H1 (cell line): Measurements from ENCODE around the gene DPYSL4. TPM values are rescaled to one million over a fixed set of nuclear protein-coding genes. Genes with fewer than 3 reads are reported as not detected.

Experiments used
- CTCF ChIA-PET: fragments of 300-600 bp; sonication (Branson Sonifier 250); formaldehyde crosslinking; loops from one replicate; lab custom pipeline; 2021; ENCODE audit not compliant: partially characterized antibody; lab: Charles Lee
- POLR2A ChIA-PET: fragments of 300-600 bp; sonication (Branson Sonifier 250); formaldehyde crosslinking; loops from one replicate; lab custom pipeline; 2021; ENCODE audit warnings: inconsistent platforms; ENCODE audit not compliant: partially characterized antibody; lab: Charles Lee
- DNase-seq, 2 experiments: peaks; one replicate each; pipeline versions ENCODE4 v3.0.0 to v3.0.0-alpha.2; 2010 to 2022; ENCODE audit warnings: low spot score in 2 of 2, low read depth in 1 of 2, mixed read lengths in 1 of 2
- FAIRE-seq: peaks from 2 replicates; lab custom pipeline; 2011; peaks lifted over from hg19 to GRCh38; lab: Jason Lieb, UNC
- H2AFZ ChIP-seq: 2 replicates; pipeline ENCODE4 v1.8.1; 2012; ENCODE audit warnings: low read length, inconsistent platforms
- H2AK5ac ChIP-seq: 2 replicates; pipeline ENCODE4 v1.6.1; 2013; ENCODE audit warnings: low read depth, low read length
- H2BK120ac ChIP-seq: replicated peaks from 2 replicates; pipeline ENCODE3; 2013; ENCODE audit warnings: low read depth, low read length, inconsistent platforms
- H2BK12ac ChIP-seq: 2 replicates; pipeline ENCODE4 v1.6.1; 2013; ENCODE audit warnings: low read depth, low read length
- H2BK15ac ChIP-seq: 2 replicates; pipeline ENCODE4 v1.6.1; 2013; ENCODE audit warnings: low read length
- H2BK20ac ChIP-seq: 2 replicates; pipeline ENCODE4 v1.6.1; 2013; ENCODE audit warnings: low read length
- H2BK5ac ChIP-seq: 2 replicates; pipeline ENCODE4 v1.6.1; 2013; ENCODE audit warnings: low read depth, low read length
- H3K14ac ChIP-seq: 2 replicates; pipeline ENCODE4 v1.6.1; 2013; ENCODE audit warnings: inconsistent platforms; ENCODE audit not compliant: insufficient read length
- H3K18ac ChIP-seq: 2 replicates; pipeline ENCODE4 v1.6.1; 2013; ENCODE audit warnings: low read length; ENCODE audit errors: extremely low read depth
- H3K23ac ChIP-seq: 2 replicates; pipeline ENCODE4 v1.6.1; 2013; ENCODE audit warnings: inconsistent platforms; ENCODE audit not compliant: insufficient read length
- H3K23me2 ChIP-seq: 2 replicates; pipeline ENCODE4 v1.6.1; 2013; ENCODE audit warnings: low read depth, low read length
- H3K27ac ChIP-seq: 2 replicates; pipeline ENCODE4 v1.6.1; 2011; ENCODE audit warnings: low read depth, low read length, inconsistent platforms
- H3K27me3 ChIP-seq, 4 experiments: replicated peaks in 1 of 4; 1 replicate in 1 of 4; 2 replicates in 3 of 4; pipeline versions ENCODE4 v1.6.1 to v1.8.1; 2011 to 2013; ENCODE audit warnings: low read length in 3 of 4, mild to moderate bottlenecking in 3 of 4, inconsistent platforms in 2 of 4, mixed read lengths in 2 of 4, moderate library complexity in 1 of 4; ENCODE audit not compliant: control insufficient read depth in 3 of 4, insufficient read depth in 3 of 4; ENCODE audit errors: extremely low read depth in 1 of 4
- H3K36me3 ChIP-seq, 4 experiments: 2 replicates each; pipeline versions ENCODE4 v1.6.1 to v1.8.1; 2011 to 2013; ENCODE audit warnings: mild to moderate bottlenecking in 4 of 4, low read length in 3 of 4, moderate library complexity in 2 of 4, control low read depth in 1 of 4, inconsistent platforms in 1 of 4; ENCODE audit not compliant: insufficient read depth in 4 of 4, control insufficient read depth in 2 of 4
- H3K4ac ChIP-seq: replicated peaks from 2 replicates; pipeline ENCODE3; 2013; ENCODE audit warnings: low read length, low read depth, mixed read lengths, inconsistent platforms; ENCODE audit not compliant: insufficient read length
- H3K4me1 ChIP-seq, 4 experiments: replicated peaks in 1 of 4; 1 replicate in 1 of 4; 2 replicates in 3 of 4; pipeline versions ENCODE4 v1.6.1 to v1.8.1; 2011 to 2013; ENCODE audit warnings: low read length in 3 of 4, inconsistent platforms in 2 of 4, mixed read lengths in 1 of 4; ENCODE audit not compliant: insufficient read depth in 4 of 4, control insufficient read depth in 3 of 4
- H3K4me2 ChIP-seq, 2 experiments: 2 replicates each; pipeline versions ENCODE4 v1.6.1 to v1.8.1; 2011 to 2013; ENCODE audit warnings: low read depth in 2 of 2, low read length in 2 of 2, control low read depth in 1 of 2, inconsistent platforms in 1 of 2, mild to moderate bottlenecking in 1 of 2; ENCODE audit not compliant: insufficient read depth in 1 of 2
- H3K4me3 ChIP-seq, 4 experiments: fragments of 200-600, 300-600 bp in 1 of 4; sonication (generic), shearing (Covaris generic), sonication (Bioruptor Twin) in 1 of 4; 2 replicates each; pipeline versions ENCODE4 v1.5.1 to v1.8.1; 2011 to 2016; ENCODE audit warnings: low read length in 4 of 4, low read depth in 3 of 4, control low read depth in 2 of 4, inconsistent platforms in 2 of 4, mild to moderate bottlenecking in 2 of 4, mixed read lengths in 1 of 4, moderate library complexity in 1 of 4; ENCODE audit not compliant: insufficient read depth in 2 of 4; ENCODE audit errors: extremely low read depth in 1 of 4
- H3K56ac ChIP-seq: replicated peaks from 2 replicates; pipeline ENCODE3; 2013; ENCODE audit warnings: low read depth, mild to moderate bottlenecking, mixed read lengths, low read length, inconsistent platforms; ENCODE audit not compliant: insufficient read length
- H3K79me1 ChIP-seq: 2 replicates; pipeline ENCODE4 v1.6.1; 2013; ENCODE audit warnings: low read depth, low read length, control low read depth
- H3K79me2 ChIP-seq, 2 experiments: 2 replicates each; pipeline versions ENCODE4 v1.6.1 to v1.8.1; 2012 to 2013; ENCODE audit warnings: low read length in 2 of 2, mild to moderate bottlenecking in 2 of 2, inconsistent platforms in 1 of 2; ENCODE audit not compliant: insufficient read depth in 2 of 2, control insufficient read depth in 1 of 2
- H3K9ac ChIP-seq, 4 experiments: replicated peaks in 1 of 4; 1 replicate in 1 of 4; 2 replicates in 3 of 4; pipeline versions ENCODE4 v1.6.1 to v1.8.1; 2011 to 2013; ENCODE audit warnings: low read depth in 3 of 4, low read length in 3 of 4, control low read depth in 2 of 4, mild to moderate bottlenecking in 2 of 4, moderate library complexity in 2 of 4, inconsistent platforms in 1 of 4; ENCODE audit errors: extremely low read depth in 1 of 4
- H3K9me3 ChIP-seq, 2 experiments: 2 replicates each; pipeline versions ENCODE4 v1.6.1 to v1.8.1; 2012 to 2013; ENCODE audit warnings: mild to moderate bottlenecking in 2 of 2, moderate library complexity in 2 of 2, control low read depth in 1 of 2, inconsistent platforms in 1 of 2, low read depth in 1 of 2, low read length in 1 of 2, mixed read lengths in 1 of 2; ENCODE audit not compliant: insufficient read depth in 2 of 2
- H4K20me1 ChIP-seq, 2 experiments: replicated peaks in 1 of 2; 2 replicates each; pipeline versions ENCODE3 to v1.8.1; 2011 to 2013; ENCODE audit warnings: inconsistent platforms in 2 of 2, low read length in 2 of 2, mild to moderate bottlenecking in 1 of 2; ENCODE audit not compliant: insufficient read depth in 2 of 2, control insufficient read depth in 1 of 2
- H4K5ac ChIP-seq: 2 replicates; pipeline ENCODE4 v1.6.1; 2013; ENCODE audit warnings: low read length, low read depth, mixed read lengths, inconsistent platforms; ENCODE audit not compliant: insufficient read length
- H4K8ac ChIP-seq: 2 replicates; pipeline ENCODE4 v1.8.0; 2013; ENCODE audit warnings: mild to moderate bottlenecking, moderate library complexity, low read length, inconsistent platforms; ENCODE audit not compliant: insufficient read depth; ENCODE audit errors: extremely low read depth
- H4K91ac ChIP-seq: replicated peaks from 2 replicates; pipeline ENCODE3; 2013; ENCODE audit warnings: low read length, mixed read lengths, inconsistent platforms; ENCODE audit not compliant: insufficient read length
- CREB1 ChIP-seq: IDR thresholded peaks from 2 replicates; pipeline ENCODE4 v1.6.1; 2012; ENCODE audit warnings: inconsistent platforms
- GABPA ChIP-seq: IDR thresholded peaks from 2 replicates; pipeline ENCODE4 v1.6.1; 2011; ENCODE audit warnings: mild to moderate bottlenecking, low read length, moderate library complexity, borderline replicate concordance; ENCODE audit not compliant: insufficient read depth
- KDM4A ChIP-seq: IDR thresholded peaks from one replicate; pipeline ENCODE4 v1.7.1; 2012; ENCODE audit warnings: low read depth, mild to moderate bottlenecking, moderate library complexity, low read length, inconsistent platforms; ENCODE audit not compliant: severe bottlenecking
- SIN3A ChIP-seq, 2 experiments: IDR thresholded peaks in 1 of 2; conservative IDR thresholded peaks in 1 of 2; 2 replicates each; pipeline ENCODE4 v1.6.1; 2011 to 2012; ENCODE audit warnings: low read length in 2 of 2, improper control_type of control experiment in 1 of 2, low read depth in 1 of 2, mild to moderate bottlenecking in 1 of 2
- SIRT6 ChIP-seq: IDR thresholded peaks from one replicate; pipeline ENCODE4 v1.7.1; 2012; ENCODE audit warnings: low read length, inconsistent platforms
- SP1 ChIP-seq: IDR thresholded peaks from 2 replicates; pipeline ENCODE4 v1.6.1; 2011; ENCODE audit warnings: low read depth, low read length
- SP4 ChIP-seq: IDR thresholded peaks from 2 replicates; pipeline ENCODE4 v1.6.1; 2012; ENCODE audit warnings: low read length, inconsistent platforms
- YY1 ChIP-seq: IDR thresholded peaks from 2 replicates; pipeline ENCODE4 v1.6.1; 2011; ENCODE audit warnings: low read depth, mild to moderate bottlenecking, low read length
- WGBS, 2 experiments: shearing (Covaris generic) in 1 of 2; methylation state at CpG; one replicate each; pipeline versions ENCODE4 v1.1.6 to v1.1.7; 2013 to 2015; ENCODE audit warnings: low lambda C conversion rate in 2 of 2, mixed read lengths in 2 of 2, inconsistent platforms in 1 of 2, low coverage in 1 of 2, missing lambda C conversion rate in 1 of 2; ENCODE audit not compliant: insufficient replicate concordance in 2 of 2, insufficient coverage in 1 of 2, insufficient read length in 1 of 2; ENCODE audit errors: extremely low coverage in 1 of 2, missing lambda C conversion rate in 1 of 2; 5-methylcytosine and 5-hydroxymethylcytosine counted together
- polyA plus RNA-seq, 7 experiments: library from polyadenylated mRNA; depleted of rRNA in 3 of 7; stranded (reverse) in 5 of 7; unstranded in 2 of 7; fragments of >200 nt in 5 of 7; fragments of 200-250 nt in 2 of 7; gene quantifications; 1 replicate in 5 of 7; 2 replicates in 1 of 7; 4 replicates in 1 of 7; pipeline versions ENCODE4 v1.2.1 to v1.2.3, GENCODE V29; 2011 to 2013; ENCODE audit warnings: missing spikeins in 2 of 7, mixed read lengths in 2 of 7
- total RNA-seq: library from RNA; stranded (reverse); fragmentation: NEBNext Ultra II Directional; extraction: Animal tissue kit (Norgen Biotek cat#: 25700); gene quantifications from 2 replicates; pipeline ENCODE4 v1.2.1, GENCODE V29; 2021
- TF ChIP-seq, protein P1 (sequence below): IDR thresholded peaks from 2 replicates; pipeline ENCODE4 v1.6.1; 2012; ENCODE audit warnings: inconsistent platforms
- TF ChIP-seq, protein P2 (sequence below), 3 experiments: IDR thresholded peaks; 1 replicate in 2 of 3; 2 replicates in 1 of 3; pipeline versions ENCODE4 v1.5.1 to v1.6.1; 2011; ENCODE audit warnings: low read length in 3 of 3, mild to moderate bottlenecking in 3 of 3, inconsistent platforms in 2 of 3, low read depth in 1 of 3, moderate library complexity in 1 of 3; ENCODE audit not compliant: insufficient read depth in 1 of 3; ENCODE audit errors: control extremely low read depth in 1 of 3

DPYSL4 gene
- total and polyA plus RNA-seq, 2 of the 8 experiments (the other 6 are each of a cell fraction or from before 2014, with no cell fraction given), result 12.9 to 15.2 TPM

GRCh38 chr10:132163278-132163765, 23.4 kb upstream of the DPYSL4 start:
- Histone ChIP-seq H3K9me3 (no peaks in the 10 kb centered on the region), H3K27me3 (no peaks in the 10 kb centered on the region; a peak in 1 of 7 replicates), H4K8ac (no peak overlapping the region), H2AK5ac (no peak overlapping the region; the same call in 1 of the 2 replicates), H3K4ac (peak overlapping the region; percentile 80), H2BK5ac (peak overlapping the region; percentile 35; the same call in 1 of the 2 replicates), H2BK12ac (peak overlapping the region; percentile 96; the same call in 1 of the 2 replicates), H3K9ac (no peak overlapping the region), H4K5ac (no peak overlapping the region), H2AFZ (no peak overlapping the region), H3K18ac (peak overlapping the region; percentile 62), H2BK20ac (no peak overlapping the region), H2BK120ac (no peak overlapping the region), H3K79me1 (no peaks in the 10 kb centered on the region), H3K23ac (no peak overlapping the region), H3K14ac (no peak overlapping the region), H4K91ac (peak overlapping the region; percentile 79), H3K4me3 (peak overlapping the region in 2 of 4 experiments; percentile 34 to 36; a peak in 3 of 8 replicates), H3K27ac (no peak overlapping the region), H3K36me3 (no peaks in the 10 kb centered on the region), H2BK15ac (0 out of 2 replicates have a peak overlapping the region, but pooled peaks have one; percentile 61), H3K23me2 (peaks cover 4% of the 10 kb centered on the region; the same call in 1 of the 2 replicates), H3K79me2 (no peaks in the 10 kb centered on the region), H3K4me1 (peaks cover 0 to 17% (median 12%) of the 10 kb centered on the region in 4 experiments; a peak in 6 of 7 replicates), H3K56ac (peak overlapping the region; percentile 47), H3K4me2 (peak overlapping the region; percentile 49 to 56), H4K20me1 (no peaks in the 10 kb centered on the region)
- FAIRE-seq, result peak; percentile 99
- ChIA-PET POLR2A (interaction anchor here (1.2 to 1.5 kb wide), 2 partner anchors 10 to 16 kb away, joined by 4 to 5 read pairs; no protein-coding TSS in a partner anchor), CTCF (interaction anchor here (0.9 to 2.3 kb wide), 4 partner anchors 13 to 117 kb away, joined by 3 to 9 read pairs (median 3); no protein-coding TSS in a partner anchor)
- 50% methylated on average over 15 of the region's 16 CpGs; no CpG with 5 or more reads in 1 of the 2 experiments for WGBS, 2 experiments
- DNase-seq, result peak; percentile 73 to 95
- peak; percentile 48 for TF ChIP-seq KDM4A
- no peak for TF ChIP-seq SIRT6
- peak; percentile 73 for TF ChIP-seq YY1
- TF ChIP-seq CREB1, result peak; percentile 63
- TF ChIP-seq SIN3A (conservative IDR thresholded peaks at IDR 0.05 in 1 of 2, IDR thresholded peaks at IDR 0.05 in 1 of 2; ENCODE audit: low read depth in 1 of 2, low read length in 2 of 2), result peak in 1 of 2 experiments; percentile 67; a peak in 1 of 4 replicates
- TF ChIP-seq, protein P1, sequence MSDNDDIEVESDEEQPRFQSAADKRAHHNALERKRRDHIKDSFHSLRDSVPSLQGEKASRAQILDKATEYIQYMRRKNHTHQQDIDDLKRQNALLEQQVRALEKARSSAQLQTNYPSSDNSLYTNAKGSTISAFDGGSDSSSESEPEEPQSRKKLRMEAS, result peak; percentile 68; the same call in 1 of the 2 replicates
- peak; percentile 78 for TF ChIP-seq SP1
- TF ChIP-seq SP4, result 0 out of 2 replicates have a peak, but pooled peaks have one; percentile 44
- no peak for TF ChIP-seq GABPA
- TF ChIP-seq, protein P2, sequence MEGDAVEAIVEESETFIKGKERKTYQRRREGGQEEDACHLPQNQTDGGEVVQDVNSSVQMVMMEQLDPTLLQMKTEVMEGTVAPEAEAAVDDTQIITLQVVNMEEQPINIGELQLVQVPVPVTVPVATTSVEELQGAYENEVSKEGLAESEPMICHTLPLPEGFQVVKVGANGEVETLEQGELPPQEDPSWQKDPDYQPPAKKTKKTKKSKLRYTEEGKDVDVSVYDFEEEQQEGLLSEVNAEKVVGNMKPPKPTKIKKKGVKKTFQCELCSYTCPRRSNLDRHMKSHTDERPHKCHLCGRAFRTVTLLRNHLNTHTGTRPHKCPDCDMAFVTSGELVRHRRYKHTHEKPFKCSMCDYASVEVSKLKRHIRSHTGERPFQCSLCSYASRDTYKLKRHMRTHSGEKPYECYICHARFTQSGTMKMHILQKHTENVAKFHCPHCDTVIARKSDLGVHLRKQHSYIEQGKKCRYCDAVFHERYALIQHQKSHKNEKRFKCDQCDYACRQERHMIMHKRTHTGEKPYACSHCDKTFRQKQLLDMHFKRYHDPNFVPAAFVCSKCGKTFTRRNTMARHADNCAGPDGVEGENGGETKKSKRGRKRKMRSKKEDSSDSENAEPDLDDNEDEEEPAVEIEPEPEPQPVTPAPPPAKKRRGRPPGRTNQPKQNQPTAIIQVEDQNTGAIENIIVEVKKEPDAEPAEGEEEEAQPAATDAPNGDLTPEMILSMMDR (IDR thresholded peaks at IDR 0.05; ENCODE audit: control extremely low read depth in 1 of 3, insufficient read depth in 1 of 3, low read depth in 1 of 3, low read length in 3 of 3), result peak in 2 of 3 experiments; percentile 65 to 72; a peak in 3 of 4 replicates
